Measurements from ENCODE around the gene SLC44A1. TPM values are rescaled to one million over a fixed set of nuclear protein-coding genes. Genes with fewer than 3 reads are reported as not detected.

Gene SLC44A1
- total and polyA plus RNA-seq, 10 of the 15 experiments (the other 5 are each of a cell fraction or from before 2014, with no cell fraction given) = 2.4 to 21.2 (median 12.4) TPM

GRCh38 chr9:105305856-105306255 is 61.4 kb downstream of the SLC44A1 start:
- 28% methylated on average over 1 of the region's 1 CpG for WGBS (ENCODE audit: insufficient coverage, insufficient replicate concordance, low lambda C conversion rate, missing lambda C conversion rate)
- no peak overlapping the region for H3K27ac ChIP-seq (ENCODE audit: control insufficient read depth, insufficient read depth)
- DNase-seq (ENCODE audit: low read depth, low spot score) (no peak), ATAC-seq (peak; percentile 40), FAIRE-seq (no peak)
- H3K9ac ChIP-seq (ENCODE audit: control insufficient read depth, insufficient read depth, low read length) = no peak overlapping the region
- intact Hi-C loops (cut with micrococcal nuclease; ENCODE audit: unreplicated experiment) (no loop called here), in situ Hi-C loops (cut with MboI) (no loop called here)
- ChIA-PET CTCF (interaction anchor here (5.4 kb wide), 1 partner anchor 12 kb away, joined by 34 read pairs; no protein-coding TSS in a partner anchor), RAD21 (ENCODE audit: unreplicated experiment) (interaction anchor here (0.6 to 2.3 kb wide), 3 partner anchors 13 to 61 kb away, joined by 3 to 17 read pairs (median 5); partner anchors contain the start of gene SLC44A1), SMC1A (ENCODE audit: uncharacterized antibody, unreplicated experiment) (interaction anchor here (0.6 to 4.8 kb wide), 9 partner anchors 9 to 666 kb away, joined by 3 to 43 read pairs (median 3); no protein-coding TSS in a partner anchor), POLR2A (interaction anchor here (0.5 to 1.2 kb wide), 7 partner anchors 14 to 1195 kb away, joined by 3 to 9 read pairs (median 7); no protein-coding TSS in a partner anchor)
- H2AFZ ChIP-seq (ENCODE audit: control insufficient read depth, low read depth, low read length) = no peak overlapping the region
- H3K36me3 ChIP-seq (ENCODE audit: control insufficient read depth in 2 of 2, insufficient read depth in 2 of 2, low read length in 1 of 2) = no peaks in the 10 kb centered on the region
- no peaks in the 10 kb centered on the region for H3K9me3 ChIP-seq (replicated peaks; ENCODE audit: control insufficient read depth, insufficient read depth, low read length)
- H3K4me1 ChIP-seq (ENCODE audit: control insufficient read depth, insufficient read depth, low read length) = peaks cover 11% of the 10 kb centered on the region
- H4K20me1 ChIP-seq (ENCODE audit: control insufficient read depth, insufficient read depth) = no peaks in the 10 kb centered on the region
- H3K4me2 ChIP-seq (ENCODE audit: control insufficient read depth, insufficient read depth) = no peak overlapping the region
- no peaks in the 10 kb centered on the region for H3K27me3 ChIP-seq (replicated peaks in 1 of 2; ENCODE audit: control insufficient read depth in 2 of 2, insufficient read depth in 2 of 2, low read length in 1 of 2)
- H3K4me3 ChIP-seq = no peak overlapping the region
- no peaks in the 10 kb centered on the region for H3K79me2 ChIP-seq (ENCODE audit: control insufficient read depth, insufficient read depth, low read length)
- BruUV-seq (replicated peaks) = no TSS peak
- TF ChIP-seq, protein P1, sequence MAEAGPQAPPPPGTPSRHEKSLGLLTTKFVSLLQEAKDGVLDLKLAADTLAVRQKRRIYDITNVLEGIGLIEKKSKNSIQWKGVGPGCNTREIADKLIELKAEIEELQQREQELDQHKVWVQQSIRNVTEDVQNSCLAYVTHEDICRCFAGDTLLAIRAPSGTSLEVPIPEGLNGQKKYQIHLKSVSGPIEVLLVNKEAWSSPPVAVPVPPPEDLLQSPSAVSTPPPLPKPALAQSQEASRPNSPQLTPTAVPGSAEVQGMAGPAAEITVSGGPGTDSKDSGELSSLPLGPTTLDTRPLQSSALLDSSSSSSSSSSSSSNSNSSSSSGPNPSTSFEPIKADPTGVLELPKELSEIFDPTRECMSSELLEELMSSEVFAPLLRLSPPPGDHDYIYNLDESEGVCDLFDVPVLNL (IDR thresholded peaks at IDR 0.05; ENCODE audit: low read depth, low read length) = no peak
- no peak for TF ChIP-seq MEF2A (IDR thresholded peaks at IDR 0.05; ENCODE audit: insufficient read depth, low read depth, low read length)

DNA sequence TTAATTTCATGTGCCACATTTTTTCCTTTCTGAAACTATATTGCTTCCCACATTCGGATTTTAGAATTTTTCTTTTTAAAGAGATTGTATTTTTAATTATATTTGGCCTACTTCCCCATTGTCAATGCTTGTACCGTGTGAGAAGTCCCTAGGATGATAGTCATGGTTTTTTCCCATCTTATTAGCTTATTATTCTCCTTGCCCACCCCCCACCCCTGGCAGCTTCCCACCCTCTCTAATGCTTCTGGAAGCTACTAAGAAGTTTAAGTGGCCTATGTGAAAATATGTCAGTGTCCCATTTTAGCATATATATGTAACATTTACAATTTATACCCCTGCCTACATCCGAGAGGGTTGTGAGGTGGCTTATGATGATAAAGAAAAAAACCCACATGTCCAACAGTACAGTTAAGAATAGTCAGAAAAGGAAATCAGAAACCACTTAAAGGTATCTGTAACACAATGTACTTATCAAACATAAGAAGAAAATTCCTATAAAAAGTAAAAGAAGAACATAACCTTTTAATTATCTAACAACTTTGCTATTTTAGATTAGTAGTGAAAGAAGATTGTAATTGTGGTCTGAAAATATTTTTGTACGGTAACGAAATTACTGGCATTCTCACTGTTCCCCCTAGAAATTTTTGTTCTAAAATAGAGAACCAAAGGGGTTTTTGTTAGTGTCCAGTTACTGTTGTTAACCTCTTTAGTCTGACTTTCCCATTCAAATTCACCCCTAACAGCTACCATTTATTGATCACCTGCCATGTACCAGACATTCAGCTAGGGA is 62.1 kb downstream of the SLC44A1 start:
- POLR2A ChIA-PET = interaction anchor here (0.7 to 1.2 kb wide), 4 partner anchors 12 to 45 kb away, joined by 3 to 7 read pairs (median 6); no protein-coding TSS in a partner anchor
- BruUV-seq (replicated peaks) = no TSS peak
- no peak for TF ChIP-seq POLR2AphosphoS5 (IDR thresholded peaks at IDR 0.05; ENCODE audit: low read length)
- TF ChIP-seq FOXK2 (IDR thresholded peaks at IDR 0.05) = no peak
- TF ChIP-seq BCL11A (IDR thresholded peaks at IDR 0.05; ENCODE audit: low read depth, low read length) = no peak
- peak; percentile 78 for TF ChIP-seq NFIC (IDR thresholded peaks at IDR 0.05; ENCODE audit: low read depth, low read length)
- TF ChIP-seq SREBF1 (IDR thresholded peaks at IDR 0.05; ENCODE audit: low read length) = no peak
- TF ChIP-seq NFXL1 (IDR thresholded peaks at IDR 0.05; ENCODE audit: borderline replicate concordance) = no peak
- no peak for TF ChIP-seq ZSCAN29 (IDR thresholded peaks at IDR 0.05)
- TF ChIP-seq RAD51 (IDR thresholded peaks at IDR 0.05) = no peak
- TF ChIP-seq MEF2A (IDR thresholded peaks at IDR 0.05; ENCODE audit: insufficient read depth, low read depth, low read length) = peak; percentile 71; the same call in 1 of the 2 replicates
- no peak for TF ChIP-seq ESRRA (IDR thresholded peaks at IDR 0.05; ENCODE audit: low read length)

More for the DNA sequence above, 62.1 kb downstream of the SLC44A1 start:
- FAIRE-seq = no peak
- SMC1A ChIA-PET (ENCODE audit: uncharacterized antibody, unreplicated experiment) = interaction anchor here (0.6 to 4.8 kb wide), 10 partner anchors 9 to 667 kb away, joined by 3 to 43 read pairs (median 4); no protein-coding TSS in a partner anchor
- Histone ChIP-seq H3K36me3 (ENCODE audit: control insufficient read depth in 2 of 2, insufficient read depth in 2 of 2, low read length in 1 of 2) (no peaks in the 10 kb centered on the region), H3K79me2 (ENCODE audit: control insufficient read depth, insufficient read depth, low read length) (no peaks in the 10 kb centered on the region), H3K9ac (ENCODE audit: control insufficient read depth, insufficient read depth, low read length) (no peak overlapping the region), H3K4me1 (ENCODE audit: control insufficient read depth, insufficient read depth, low read length) (peaks cover 11% of the 10 kb centered on the region), H4K20me1 (ENCODE audit: control insufficient read depth, insufficient read depth) (no peaks in the 10 kb centered on the region), H3K9me3 (replicated peaks; ENCODE audit: control insufficient read depth, insufficient read depth, low read length) (no peaks in the 10 kb centered on the region), H3K27ac (ENCODE audit: control insufficient read depth, insufficient read depth) (peak overlapping the region; percentile 53), H3K27me3 (replicated peaks in 1 of 2; ENCODE audit: control insufficient read depth in 2 of 2, insufficient read depth in 2 of 2, low read length in 1 of 2) (no peaks in the 10 kb centered on the region), H3K4me2 (ENCODE audit: control insufficient read depth, insufficient read depth) (peak overlapping the region; percentile 62; the same call in 1 of the 2 replicates), H2AFZ (ENCODE audit: control insufficient read depth, low read depth, low read length) (no peak overlapping the region), H3K4me3 (no peak overlapping the region)
- in situ Hi-C loops (cut with MboI) (no loop called here), intact Hi-C loops (cut with micrococcal nuclease; ENCODE audit: unreplicated experiment) (no loop called here)
- WGBS (ENCODE audit: insufficient coverage, insufficient replicate concordance, low lambda C conversion rate, missing lambda C conversion rate) = 42% methylated on average over 5 of the region's 5 CpGs
- RAD21 ChIA-PET (ENCODE audit: unreplicated experiment) = interaction anchor here (1.2 to 2.3 kb wide), 5 partner anchors 12 to 79 kb away, joined by 3 to 17 read pairs (median 5); partner anchors contain the start of gene SLC44A1
- peak; percentile 75 for ATAC-seq
- CTCF ChIA-PET = interaction anchor here (1.5 to 5.4 kb wide), 2 partner anchors 11 to 19 kb away, joined by 4 to 34 read pairs; no protein-coding TSS in a partner anchor
- no peak for DNase-seq (ENCODE audit: low read depth, low spot score)

Measured in GM12878 (cell line).